Endothelial cell of umbilical vein (primary cell): ENCODE measurements around the gene C1orf167. TPM values are rescaled to one million over a fixed set of nuclear protein-coding genes. Genes with fewer than 3 reads are reported as not detected.

Experiments
- BruUV-seq: library from RNA; stranded (reverse); fragments of 400-500 nt; replicated peaks from 2 replicates; lab custom pipeline; 2021; lab: Mats Ljungman, UMichigan
- CTCF ChIA-PET: fragments of 300-600, 350-600 bp; sonication (Branson Sonifier 250); formaldehyde crosslinking; loops from one replicate; lab custom pipeline; 2021; ENCODE audit warnings: antibody characterized with exemption, inconsistent platforms; lab: Charles Lee
- POLR2A ChIA-PET: fragments of 300-600, 350-600 bp; sonication (Branson Sonifier 250); formaldehyde crosslinking; loops from one replicate; lab custom pipeline; 2021; ENCODE audit warnings: antibody characterized with exemption, inconsistent platforms; lab: Charles Lee
- DNase-seq: peaks from one replicate; pipeline ENCODE4 v3.0.0-alpha.2; 2011; ENCODE audit warnings: low read depth, low spot score
- FAIRE-seq: peaks from 2 replicates; lab custom pipeline; 2011; peaks lifted over from hg19 to GRCh38; lab: Jason Lieb, UNC
- H2AFZ ChIP-seq: 2 replicates; pipeline ENCODE4 v1.6.0; 2012; ENCODE audit warnings: low read depth, low read length, control low read depth, inconsistent platforms
- H3K27ac ChIP-seq: 2 replicates; pipeline ENCODE4 v1.5.1; 2011; ENCODE audit warnings: low read depth, mild to moderate bottlenecking, control low read depth, low read length, moderate library complexity; ENCODE audit not compliant: insufficient read depth
- H3K27me3 ChIP-seq, 2 experiments: 2 replicates each; pipeline versions ENCODE4 v1.6.0 to v1.6.1; 2011; ENCODE audit warnings: low read length in 2 of 2, mixed read lengths in 1 of 2; ENCODE audit not compliant: control insufficient read depth in 2 of 2, insufficient read depth in 2 of 2
- H3K36me3 ChIP-seq, 2 experiments: 2 replicates in 1 of 2; 3 replicates in 1 of 2; pipeline ENCODE4 v1.5.1; 2011; ENCODE audit warnings: low read length in 2 of 2, mild to moderate bottlenecking in 1 of 2, moderate library complexity in 1 of 2; ENCODE audit not compliant: control insufficient read depth in 2 of 2, insufficient read depth in 2 of 2; ENCODE audit errors: extremely low read depth in 1 of 2
- H3K4me1 ChIP-seq: 3 replicates; pipeline ENCODE4 v1.5.1; 2011; ENCODE audit warnings: mild to moderate bottlenecking, low read length; ENCODE audit not compliant: control insufficient read depth, insufficient read depth; ENCODE audit errors: extremely low read depth
- H3K4me2 ChIP-seq: 2 replicates; pipeline ENCODE4 v1.6.1; 2011; ENCODE audit warnings: low read length, control low read depth, mixed read lengths; ENCODE audit not compliant: insufficient read depth
- H3K4me3 ChIP-seq, 3 experiments: fragments of 200-600 bp in 1 of 3; sonication (generic), shearing (Covaris generic) in 1 of 3; replicated peaks in 1 of 3; 2 replicates each; pipeline ENCODE4 v1.5.1; 2011 to 2016; ENCODE audit warnings: control low read depth in 3 of 3, low read length in 3 of 3, mild to moderate bottlenecking in 2 of 3, inconsistent platforms in 1 of 3, low read depth in 1 of 3, moderate library complexity in 1 of 3; ENCODE audit not compliant: insufficient read depth in 1 of 3
- H3K79me2 ChIP-seq: 2 replicates; pipeline ENCODE4 v1.6.0; 2012; ENCODE audit warnings: low read length, inconsistent platforms; ENCODE audit not compliant: control insufficient read depth, insufficient read depth
- H3K9ac ChIP-seq: replicated peaks from 2 replicates; pipeline ENCODE3; 2011; ENCODE audit warnings: low read length, control low read depth; ENCODE audit not compliant: insufficient read depth; ENCODE audit errors: extremely low read depth
- H3K9me1 ChIP-seq: replicated peaks from 3 replicates; pipeline ENCODE4 v1.6.0; 2011; ENCODE audit warnings: mild to moderate bottlenecking, low read length; ENCODE audit not compliant: control insufficient read depth, insufficient read depth; ENCODE audit errors: extremely low read depth
- H3K9me3 ChIP-seq: replicated peaks from 2 replicates; pipeline ENCODE4 v1.5.1; 2012; ENCODE audit warnings: low read length, inconsistent platforms; ENCODE audit not compliant: control insufficient read depth, insufficient read depth
- H4K20me1 ChIP-seq: replicated peaks from 2 replicates; pipeline ENCODE3; 2011; ENCODE audit warnings: mild to moderate bottlenecking, low read length; ENCODE audit not compliant: control insufficient read depth, insufficient read depth; ENCODE audit errors: extremely low read depth
- EZH2 ChIP-seq: IDR thresholded peaks from 2 replicates; pipeline ENCODE4 v1.6.1; 2012; ENCODE audit warnings: borderline replicate concordance, low read depth, mild to moderate bottlenecking, moderate library complexity, low read length, inconsistent platforms; ENCODE audit not compliant: severe bottlenecking
- FOS ChIP-seq: IDR thresholded peaks from 2 replicates; pipeline ENCODE4 v1.6.1; 2011; ENCODE audit warnings: mild to moderate bottlenecking, low read length, moderate library complexity, borderline replicate concordance; ENCODE audit not compliant: insufficient read depth
- GATA2 ChIP-seq: IDR thresholded peaks from 2 replicates; pipeline ENCODE4 v1.7.0; 2011; ENCODE audit warnings: low read depth, mild to moderate bottlenecking, moderate library complexity, mixed read lengths, low read length; ENCODE audit not compliant: insufficient read length, insufficient read depth
- JUN ChIP-seq: IDR thresholded peaks from 2 replicates; pipeline ENCODE4 v1.6.1; 2011; ENCODE audit warnings: borderline replicate concordance, low read depth; ENCODE audit not compliant: insufficient read length, insufficient read depth
- MYC ChIP-seq: IDR thresholded peaks from one replicate; pipeline ENCODE4 v1.6.1; 2011; ENCODE audit warnings: mild to moderate bottlenecking, low read depth, low read length
- POLR2A ChIP-seq: IDR thresholded peaks from 2 replicates; pipeline ENCODE4 v1.6.1; 2012; ENCODE audit warnings: low read depth, mild to moderate bottlenecking, control low read depth, low read length
- POLR2AphosphoS5 ChIP-seq: IDR thresholded peaks from 2 replicates; pipeline ENCODE4 v1.6.1; 2012; ENCODE audit warnings: low read depth, mild to moderate bottlenecking, control low read depth, low read length, moderate library complexity; ENCODE audit not compliant: insufficient read depth
- dilution Hi-C: fragments of 300-500 bp; cut with MboI; formaldehyde crosslinking; loops from one replicate; pipeline ENCODE4 v1.15.0; 2019; ENCODE audit warnings: low sequenced_read_pairs; ENCODE audit not compliant: extremely low pct_ligation_motif_present
- intact Hi-C: fragments of 100-400 bp; cut with micrococcal nuclease; formaldehyde crosslinking; loops from one replicate; pipeline ENCODE4 v1.10.0; 2022
- polyA plus RNA-seq, 4 experiments: library from polyadenylated mRNA; depleted of rRNA in 3 of 4; stranded (reverse) in 3 of 4; unstranded in 1 of 4; fragments of >200 nt; gene quantifications; 2 replicates each; pipeline versions ENCODE4 v1.2.1 to v1.2.3, GENCODE V29; 2011 to 2012; ENCODE audit warnings: missing spikeins in 1 of 4
- total RNA-seq: library from RNA; stranded (reverse); gene quantifications from 2 replicates; pipeline ENCODE4 v1.2.3, GENCODE V29; 2021
- TF ChIP-seq, protein P1 (sequence below), 2 donors: IDR thresholded peaks; 1 replicate in 1 of 2; 2 replicates in 1 of 2; pipeline ENCODE4 v1.5.1; 2011; ENCODE audit warnings: low read length in 2 of 2, mild to moderate bottlenecking in 2 of 2, moderate library complexity in 2 of 2, control low read depth in 1 of 2, inconsistent platforms in 1 of 2, low read depth in 1 of 2; ENCODE audit not compliant: insufficient read depth in 1 of 2; ENCODE audit errors: extremely low read depth in 1 of 2
- TF ChIP-seq, protein P2 (sequence below): IDR thresholded peaks from 2 replicates; pipeline ENCODE4 v1.6.1; 2011; ENCODE audit not compliant: insufficient read depth, insufficient read length

C1orf167 gene
- total and polyA plus RNA-seq, 2 donors (not counting 3 experiments of a cell fraction or from before 2014, with no cell fraction given) = not detected

DNA sequence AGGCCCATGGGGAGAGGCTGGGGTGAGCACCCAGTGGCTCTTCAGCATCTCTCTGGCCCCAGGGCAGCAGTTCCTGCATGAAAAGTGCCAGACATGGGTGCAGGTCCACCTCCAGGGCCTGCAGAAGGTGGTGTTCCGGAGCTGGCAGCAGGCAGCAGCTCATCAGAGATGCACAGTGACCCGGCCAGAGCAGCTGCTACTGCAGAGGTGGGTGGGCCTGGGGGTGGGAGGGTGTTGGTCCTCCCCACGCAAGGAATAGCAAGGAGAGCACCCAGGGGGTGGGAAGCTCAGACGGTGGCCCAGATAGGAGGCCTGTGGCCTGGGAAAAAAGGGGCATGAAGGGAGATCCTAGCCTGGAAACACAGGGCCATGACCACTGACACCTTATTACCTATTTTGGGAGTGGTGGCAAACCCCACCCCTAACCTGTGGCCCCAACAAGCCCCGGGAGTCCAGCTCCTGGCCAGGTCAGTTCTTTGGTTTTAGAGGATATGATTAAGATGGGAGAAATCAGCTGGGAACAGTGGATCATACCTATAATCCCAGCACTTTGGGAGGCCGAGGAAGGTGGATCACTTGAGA, 20.2 kb downstream of the C1orf167 start:
- DNase-seq = no peak
- FAIRE-seq = no peak
- Histone ChIP-seq H3K9ac (no peak overlapping the region), H3K27ac (no peak overlapping the region), H3K79me2 (no peaks in the 10 kb centered on the region), H3K36me3 (no peaks in the 10 kb centered on the region), H3K9me3 (no peaks in the 10 kb centered on the region), H4K20me1 (no peaks in the 10 kb centered on the region), H3K4me3 (no peak overlapping the region), H3K9me1 (no peaks in the 10 kb centered on the region), H3K4me2 (no peak overlapping the region), H2AFZ (no peak overlapping the region), H3K4me1 (peaks cover 8% of the 10 kb centered on the region), H3K27me3 (no peaks in the 10 kb centered on the region)
- ChIA-PET CTCF (interaction anchor here (0.7 to 2.0 kb wide), 5 partner anchors 10 to 136 kb away, joined by 3 to 7 read pairs (median 3); partner anchors contain the start of genes CLCN6 and MTHFR), POLR2A (no interaction called here)
- BruUV-seq = no TSS peak
- no peak for TF ChIP-seq MYC
- TF ChIP-seq, protein P1, sequence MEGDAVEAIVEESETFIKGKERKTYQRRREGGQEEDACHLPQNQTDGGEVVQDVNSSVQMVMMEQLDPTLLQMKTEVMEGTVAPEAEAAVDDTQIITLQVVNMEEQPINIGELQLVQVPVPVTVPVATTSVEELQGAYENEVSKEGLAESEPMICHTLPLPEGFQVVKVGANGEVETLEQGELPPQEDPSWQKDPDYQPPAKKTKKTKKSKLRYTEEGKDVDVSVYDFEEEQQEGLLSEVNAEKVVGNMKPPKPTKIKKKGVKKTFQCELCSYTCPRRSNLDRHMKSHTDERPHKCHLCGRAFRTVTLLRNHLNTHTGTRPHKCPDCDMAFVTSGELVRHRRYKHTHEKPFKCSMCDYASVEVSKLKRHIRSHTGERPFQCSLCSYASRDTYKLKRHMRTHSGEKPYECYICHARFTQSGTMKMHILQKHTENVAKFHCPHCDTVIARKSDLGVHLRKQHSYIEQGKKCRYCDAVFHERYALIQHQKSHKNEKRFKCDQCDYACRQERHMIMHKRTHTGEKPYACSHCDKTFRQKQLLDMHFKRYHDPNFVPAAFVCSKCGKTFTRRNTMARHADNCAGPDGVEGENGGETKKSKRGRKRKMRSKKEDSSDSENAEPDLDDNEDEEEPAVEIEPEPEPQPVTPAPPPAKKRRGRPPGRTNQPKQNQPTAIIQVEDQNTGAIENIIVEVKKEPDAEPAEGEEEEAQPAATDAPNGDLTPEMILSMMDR (IDR thresholded peaks at IDR 0.05; ENCODE audit: extremely low read depth in 1 of 2, insufficient read depth in 1 of 2, low read depth in 1 of 2, low read length in 2 of 2) = no peak
- no peak for TF ChIP-seq EZH2
- TF ChIP-seq POLR2A = no peak
- no peak for TF ChIP-seq GATA2
- no peak for TF ChIP-seq POLR2AphosphoS5
- TF ChIP-seq, protein P2, sequence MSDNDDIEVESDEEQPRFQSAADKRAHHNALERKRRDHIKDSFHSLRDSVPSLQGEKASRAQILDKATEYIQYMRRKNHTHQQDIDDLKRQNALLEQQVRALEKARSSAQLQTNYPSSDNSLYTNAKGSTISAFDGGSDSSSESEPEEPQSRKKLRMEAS = no peak
- TF ChIP-seq FOS = no peak
- TF ChIP-seq JUN = no peak
- dilution Hi-C loops (no loop called here), intact Hi-C loops (no loop called here)
